MM.1S (cell line): ENCODE results near the gene NCAN.

Experiments
- DNase-seq: peaks from one replicate; pipeline ENCODE4 v3.0.0-alpha.2; 2015
- H2AFZ ChIP-seq: fragments of 300-600 bp; sonication (generic); 2 replicates; pipeline ENCODE4 v1.6.0; 2016; ENCODE audit warnings: antibody characterized with exemption, low read length
- H3F3A ChIP-seq: fragments of 300-600 bp; sonication (generic); 2 replicates; pipeline ENCODE4 v1.6.1; 2016; ENCODE audit warnings: mild to moderate bottlenecking, antibody characterized with exemption, low read length, moderate library complexity, mixed read lengths; ENCODE audit not compliant: insufficient read depth
- H3K27ac ChIP-seq: fragments of 300-600 bp; sonication (generic); 2 replicates; pipeline ENCODE4 v1.5.1; 2016; ENCODE audit warnings: mild to moderate bottlenecking, low read length
- H3K27me3 ChIP-seq: fragments of 300-600 bp; sonication (generic); replicated peaks from 2 replicates; pipeline ENCODE4 v1.6.0; 2016; ENCODE audit warnings: low read length; ENCODE audit not compliant: insufficient read depth
- H3K36me3 ChIP-seq: fragments of 300-600 bp; sonication (generic); replicated peaks from 2 replicates; pipeline ENCODE4 v1.6.1; 2016; ENCODE audit warnings: mild to moderate bottlenecking, low read length, mixed read lengths; ENCODE audit not compliant: insufficient read depth
- H3K4me1 ChIP-seq: fragments of 300-600 bp; sonication (generic); 2 replicates; pipeline ENCODE4 v1.6.1; 2016; ENCODE audit warnings: low read length, mixed read lengths
- H3K4me2 ChIP-seq: fragments of 300-600 bp; sonication (generic); 2 replicates; pipeline ENCODE4 v1.6.0; 2016; ENCODE audit warnings: low read depth, low read length
- H3K4me3 ChIP-seq: fragments of 300-600 bp; sonication (generic); 2 replicates; pipeline ENCODE4 v1.5.1; 2016; ENCODE audit warnings: low read length, mixed read lengths
- H3K79me2 ChIP-seq: fragments of 300-600 bp; sonication (generic); 2 replicates; pipeline ENCODE4 v1.6.1; 2016; ENCODE audit warnings: mixed run types, low read length, mixed read lengths
- H3K9ac ChIP-seq: fragments of 300-600 bp; sonication (generic); 2 replicates; pipeline ENCODE4 v1.6.1; 2016; ENCODE audit warnings: low read length, mixed read lengths
- H3K9me2 ChIP-seq: fragments of 300-600 bp; sonication (generic); replicated peaks from 2 replicates; pipeline ENCODE4 v1.6.1; 2016; ENCODE audit warnings: mild to moderate bottlenecking, low read length, mixed read lengths; ENCODE audit not compliant: insufficient read depth
- H3K9me3 ChIP-seq: fragments of 300-600 bp; sonication (generic); replicated peaks from 2 replicates; pipeline ENCODE4 v1.6.1; 2016; ENCODE audit warnings: mild to moderate bottlenecking, low read length, mixed read lengths; ENCODE audit not compliant: insufficient read depth
- H4K20me1 ChIP-seq: fragments of 300-600 bp; sonication (generic); 2 replicates; pipeline ENCODE4 v1.6.1; 2016; ENCODE audit warnings: mild to moderate bottlenecking, low read length, moderate library complexity, mixed read lengths; ENCODE audit not compliant: insufficient read depth
- CTCF ChIP-seq: fragments of 300-600 bp; sonication (generic); IDR thresholded peaks from 2 replicates; pipeline ENCODE4 v1.5.1; 2016; ENCODE audit warnings: antibody characterized with exemption, low read length, mixed read lengths
- EZH2 ChIP-seq: fragments of 300-600 bp; sonication (generic); optimal IDR thresholded peaks from 2 replicates; pipeline ENCODE3; 2017; ENCODE audit warnings: low read depth, mild to moderate bottlenecking, antibody characterized with exemption, low read length, mixed read lengths
- EZH2phosphoT487 ChIP-seq: fragments of 300-600 bp; sonication (generic); IDR thresholded peaks from 2 replicates; pipeline ENCODE4 v1.6.1; 2018; ENCODE audit warnings: antibody characterized with exemption, low read length

Gene NCAN

GRCh38 chr19:19271828-19272599 lies 60.3 kb downstream of the NCAN start:
- no peak overlapping the region for H3K4me2 ChIP-seq
- H3K27ac ChIP-seq: no peak overlapping the region
- H3K9ac ChIP-seq: no peak overlapping the region
- no peaks in the 10 kb centered on the region for H3K79me2 ChIP-seq
- DNase-seq: no peak
- H3K9me2 ChIP-seq: no peaks in the 10 kb centered on the region
- TF ChIP-seq CTCF (no peak), EZH2 (no peak), EZH2phosphoT487 (no peak)
- no peaks in the 10 kb centered on the region for H4K20me1 ChIP-seq
- no peak overlapping the region for H3K4me3 ChIP-seq
- no peaks in the 10 kb centered on the region for H3K36me3 ChIP-seq
- H3K27me3 ChIP-seq: no peaks in the 10 kb centered on the region
- no peaks in the 10 kb centered on the region for H3F3A ChIP-seq
- no peak overlapping the region for H2AFZ ChIP-seq
- no peaks in the 10 kb centered on the region for H3K9me3 ChIP-seq
- no peaks in the 10 kb centered on the region for H3K4me1 ChIP-seq

GRCh38 chr19:19274146-19274545 lies 62.4 kb downstream of the NCAN start:
- Histone ChIP-seq H3F3A (no peaks in the 10 kb centered on the region), H3K4me2 (no peak overlapping the region), H3K9me3 (no peaks in the 10 kb centered on the region), H4K20me1 (no peaks in the 10 kb centered on the region), H3K79me2 (no peaks in the 10 kb centered on the region), H3K9me2 (no peaks in the 10 kb centered on the region), H3K27ac (no peak overlapping the region), H3K9ac (no peak overlapping the region), H3K36me3 (no peaks in the 10 kb centered on the region), H3K27me3 (no peaks in the 10 kb centered on the region), H3K4me1 (no peaks in the 10 kb centered on the region), H3K4me3 (no peak overlapping the region), H2AFZ (no peak overlapping the region)
- no peak for DNase-seq
- TF ChIP-seq CTCF: no peak
- TF ChIP-seq EZH2: no peak
- no peak for TF ChIP-seq EZH2phosphoT487

GRCh38 chr19:19274716-19275565 lies 63.2 kb downstream of the NCAN start:
- Histone ChIP-seq H3K4me1 (no peaks in the 10 kb centered on the region), H3F3A (no peaks in the 10 kb centered on the region), H2AFZ (no peak overlapping the region), H4K20me1 (no peaks in the 10 kb centered on the region), H3K9ac (no peak overlapping the region), H3K9me3 (no peaks in the 10 kb centered on the region), H3K4me3 (no peak overlapping the region), H3K4me2 (no peak overlapping the region), H3K27ac (no peak overlapping the region), H3K27me3 (no peaks in the 10 kb centered on the region), H3K36me3 (no peaks in the 10 kb centered on the region), H3K9me2 (no peaks in the 10 kb centered on the region), H3K79me2 (no peaks in the 10 kb centered on the region)
- no peak for DNase-seq
- no peak for TF ChIP-seq EZH2
- TF ChIP-seq EZH2phosphoT487: no peak
- TF ChIP-seq CTCF: no peak
